Osteoblast (primary cell): ENCODE results near the gene GNL3. TPM values are rescaled to one million over a fixed set of nuclear protein-coding genes. Genes with fewer than 3 reads are reported as not detected.

Experiments
- DNase-seq: peaks from one replicate; pipeline ENCODE4 v3.0.0; 2011; ENCODE audit warnings: low spot score, mixed read lengths; ENCODE audit not compliant: insufficient read length; ENCODE audit errors: missing footprints
- H2AFZ ChIP-seq: 2 replicates; pipeline ENCODE4 v1.6.0; 2011; ENCODE audit warnings: mild to moderate bottlenecking, low read length
- H3K27ac ChIP-seq: 2 replicates; pipeline ENCODE4 v1.5.1; 2011; ENCODE audit warnings: mild to moderate bottlenecking, low read depth, low read length, moderate library complexity
- H3K27me3 ChIP-seq: 2 replicates; pipeline ENCODE4 v1.6.0; 2012; ENCODE audit warnings: mild to moderate bottlenecking, control low read depth, inconsistent platforms, low read length, moderate library complexity; ENCODE audit not compliant: insufficient read depth
- H3K36me3 ChIP-seq: 2 replicates; pipeline ENCODE4 v1.5.1; 2011; ENCODE audit warnings: mild to moderate bottlenecking, low read length, control low read depth, moderate library complexity; ENCODE audit not compliant: insufficient read depth
- H3K4me1 ChIP-seq: 2 replicates; pipeline ENCODE4 v1.5.1; 2011; ENCODE audit warnings: mild to moderate bottlenecking, low read length, control low read depth, moderate library complexity; ENCODE audit not compliant: insufficient read depth
- H3K4me2 ChIP-seq: 2 replicates; pipeline ENCODE4 v1.6.0; 2011; ENCODE audit warnings: mild to moderate bottlenecking, low read length; ENCODE audit not compliant: insufficient read depth
- H3K4me3 ChIP-seq: fragments of 200-600 bp; sonication (generic); 3 replicates; pipeline ENCODE4 v1.5.1; 2012; ENCODE audit warnings: mild to moderate bottlenecking, low read length, inconsistent platforms; ENCODE audit not compliant: insufficient read depth
- H3K79me2 ChIP-seq: 2 replicates; pipeline ENCODE4 v1.6.0; 2012; ENCODE audit warnings: mild to moderate bottlenecking, low read length, control low read depth, inconsistent platforms; ENCODE audit not compliant: insufficient read depth
- H3K9me3 ChIP-seq: 2 replicates; pipeline ENCODE4 v1.5.1; 2011; ENCODE audit warnings: low read depth, low read length, control low read depth
- H4K20me1 ChIP-seq: 2 replicates; pipeline ENCODE4 v1.6.0; 2012; ENCODE audit warnings: mild to moderate bottlenecking, low read length, control low read depth; ENCODE audit not compliant: insufficient read depth
- CTCF ChIP-seq: IDR thresholded peaks from 2 replicates; pipeline ENCODE4 v1.5.1; 2011; ENCODE audit warnings: mild to moderate bottlenecking, low read depth, low read length, moderate library complexity; ENCODE audit errors: extremely low read depth
- total RNA-seq: library from RNA; depleted of rRNA; stranded (reverse); fragments of >200 nt; gene quantifications from 2 replicates; pipeline ENCODE4 v1.2.3, GENCODE V29; 2012

The GNL3 gene
- total RNA-seq, 1 donor: 129 TPM

- DNase-seq: peak; percentile 96
- Histone ChIP-seq H2AFZ (no peak overlapping the region), H3K4me1 (peaks cover 41% of the 10 kb centered on the region), H4K20me1 (peaks cover 6% of the 10 kb centered on the region), H3K27me3 (no peaks in the 10 kb centered on the region), H3K9me3 (no peaks in the 10 kb centered on the region), H3K36me3 (peaks cover 26% of the 10 kb centered on the region), H3K27ac (peak overlapping the region; percentile 85), H3K4me2 (peak overlapping the region; percentile 35), H3K79me2 (peaks cover 81% of the 10 kb centered on the region), H3K4me3 (no peak overlapping the region)
- TF ChIP-seq CTCF: peak; percentile 37
Measured at GRCh38 chr3:52682016-52682415, 3.8 kb upstream of the GNL3 start.

- peak overlapping the region; percentile 92 for H3K27ac ChIP-seq
- H3K4me1 ChIP-seq: peaks cover 51% of the 10 kb centered on the region
- peaks cover 91% of the 10 kb centered on the region for H3K79me2 ChIP-seq
- no peak overlapping the region for H2AFZ ChIP-seq
- no peak for TF ChIP-seq CTCF
- no peak for DNase-seq
- peak overlapping the region; percentile 79 for H3K4me2 ChIP-seq
- H3K36me3 ChIP-seq: peaks cover 28% of the 10 kb centered on the region
- H4K20me1 ChIP-seq: peaks cover 9% of the 10 kb centered on the region
- no peaks in the 10 kb centered on the region for H3K27me3 ChIP-seq
- H3K9me3 ChIP-seq: no peaks in the 10 kb centered on the region
- no peak overlapping the region for H3K4me3 ChIP-seq
Measured at GRCh38 chr3:52683611-52684010, 2.2 kb upstream of the GNL3 start.

GRCh38 chr3:52684184-52684583, 1.6 kb upstream of the GNL3 start:
- H4K20me1 ChIP-seq: peaks cover 9% of the 10 kb centered on the region
- peak overlapping the region; percentile 79 for H3K4me2 ChIP-seq
- no peaks in the 10 kb centered on the region for H3K27me3 ChIP-seq
- peak overlapping the region; percentile 94 for H3K4me3 ChIP-seq
- peaks cover 51% of the 10 kb centered on the region for H3K4me1 ChIP-seq
- no peak overlapping the region for H2AFZ ChIP-seq
- peaks cover 91% of the 10 kb centered on the region for H3K79me2 ChIP-seq
- H3K36me3 ChIP-seq: peaks cover 28% of the 10 kb centered on the region
- DNase-seq: no peak
- TF ChIP-seq CTCF: no peak
- peak overlapping the region; percentile 92 for H3K27ac ChIP-seq
- no peaks in the 10 kb centered on the region for H3K9me3 ChIP-seq

GRCh38 chr3:52685285-52685708, 535 bp upstream of the GNL3 start:
- peak overlapping the region; percentile 83 for H2AFZ ChIP-seq
- H3K4me2 ChIP-seq: peak overlapping the region; percentile 79
- peak overlapping the region; percentile 94 for H3K4me3 ChIP-seq
- H4K20me1 ChIP-seq: peaks cover 9% of the 10 kb centered on the region
- DNase-seq: peak; percentile 98
- peak overlapping the region; percentile 95 for H3K27ac ChIP-seq
- H3K27me3 ChIP-seq: no peaks in the 10 kb centered on the region
- H3K36me3 ChIP-seq: peaks cover 34% of the 10 kb centered on the region
- H3K79me2 ChIP-seq: peaks cover 89% of the 10 kb centered on the region
- peaks cover 46% of the 10 kb centered on the region for H3K4me1 ChIP-seq
- no peaks in the 10 kb centered on the region for H3K9me3 ChIP-seq
- no peak for TF ChIP-seq CTCF
